Stimulated activated CD4-positive, alpha-beta T cell treated with anti-CD3 and anti-CD28 coated beads, TNF-alpha, amount 100 ng/mL, for 4 hours (primary cell): Measurements from ENCODE around the gene NUP210L.
A peak's percentile ranks its signal among the peaks of the same experiment; 100 is the strongest.

ENCODE experiments used
- DNase-seq, 3 experiments: peaks; one replicate each; pipeline ENCODE4 v3.0.0-alpha.2; 2020; ENCODE audit warnings: low read depth in 3 of 3

NUP210L gene

DNA sequence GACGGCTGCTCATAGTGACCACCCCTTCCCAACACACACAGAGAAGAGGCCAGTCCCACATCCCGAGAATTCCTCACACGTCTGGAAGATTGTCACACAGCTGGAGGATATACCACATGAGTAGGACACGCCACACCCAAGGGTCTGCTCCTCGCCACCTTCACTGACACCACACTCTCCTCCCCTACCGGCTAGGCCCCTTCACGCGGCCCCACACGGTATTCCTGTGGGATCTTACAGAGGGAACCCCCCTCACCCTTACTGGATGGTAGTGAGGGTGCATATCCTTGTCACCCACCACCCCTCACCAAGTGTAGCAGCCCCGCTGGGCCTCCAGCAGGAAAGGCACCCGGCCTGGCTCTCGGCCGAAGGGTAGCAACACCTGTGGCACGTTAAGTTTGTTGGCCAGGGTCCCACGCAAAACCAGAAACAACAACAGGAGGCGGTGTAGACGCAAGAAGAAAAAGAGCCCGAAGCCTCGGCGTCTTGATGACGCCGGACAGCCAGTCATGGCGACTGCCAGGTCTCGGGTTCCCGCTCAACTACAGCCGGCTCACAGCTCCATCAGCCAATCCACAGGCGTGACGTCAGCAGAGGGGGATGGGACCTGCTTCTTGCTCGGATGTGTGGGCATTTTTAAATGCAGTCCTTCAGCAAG lies at the start of gene NUP210L:
Gene NUP210L (minus strand): TSS at position 540 of the 658 bp plus-strand sequence.
- DNase-seq, result no peak

DNA sequence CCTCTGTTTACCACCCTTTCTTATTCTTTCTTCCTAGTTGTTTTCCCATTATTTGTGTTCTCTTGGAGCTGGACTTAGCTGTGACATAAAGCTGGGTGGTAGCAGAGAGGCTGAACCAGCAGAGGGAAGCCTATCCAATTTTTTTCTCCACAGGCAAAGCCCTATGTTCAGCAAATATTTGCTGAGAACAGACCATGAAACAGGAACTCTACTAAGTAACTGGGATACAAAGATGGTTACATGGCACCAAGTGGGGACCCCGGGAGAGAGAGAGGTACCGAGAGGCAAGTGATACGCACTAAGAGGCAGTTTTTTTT lies 44.6 kb upstream of the NUP210L start:
- DNase-seq, result no peak

DNA sequence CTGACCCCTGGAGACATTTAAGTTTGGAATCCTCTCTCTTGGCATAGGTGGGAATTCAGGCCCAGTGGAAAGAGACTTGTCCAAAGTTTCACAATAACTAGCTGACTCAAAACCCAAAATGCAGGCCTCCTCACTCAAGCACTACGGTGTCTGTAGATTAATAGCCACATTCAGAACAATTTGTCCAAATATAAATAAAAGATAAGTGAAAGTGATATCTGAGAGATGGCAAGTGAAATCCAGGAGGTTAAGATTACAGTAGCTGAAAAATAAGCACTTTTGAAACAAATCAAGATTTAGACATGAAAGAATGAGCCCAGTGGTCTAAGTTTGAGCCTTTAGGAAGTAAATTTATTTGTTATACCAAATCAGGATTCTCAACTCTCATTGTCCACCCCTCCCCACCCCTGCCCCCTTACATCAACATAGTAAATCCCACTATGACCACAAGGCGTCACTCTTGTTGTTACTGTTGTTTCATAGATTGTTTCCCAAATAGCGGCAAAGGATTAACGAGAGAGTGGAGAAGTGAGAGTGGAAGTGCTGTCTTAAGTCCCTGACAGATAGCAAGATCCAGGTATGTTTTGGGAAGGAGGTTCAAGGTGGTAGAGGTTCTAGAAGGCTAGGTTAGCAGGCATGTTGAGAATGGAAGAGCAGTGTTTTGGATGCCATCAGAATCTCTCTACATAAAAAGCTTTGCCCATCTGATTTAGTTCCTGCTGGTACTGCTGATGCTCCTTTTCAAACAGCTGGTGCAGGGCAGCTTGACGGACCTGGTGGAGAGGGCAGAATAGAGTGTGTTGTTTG lies 44.1 kb upstream of the NUP210L start:
- DNase-seq, result peak in 1 of 3 experiments; percentile 25

DNA sequence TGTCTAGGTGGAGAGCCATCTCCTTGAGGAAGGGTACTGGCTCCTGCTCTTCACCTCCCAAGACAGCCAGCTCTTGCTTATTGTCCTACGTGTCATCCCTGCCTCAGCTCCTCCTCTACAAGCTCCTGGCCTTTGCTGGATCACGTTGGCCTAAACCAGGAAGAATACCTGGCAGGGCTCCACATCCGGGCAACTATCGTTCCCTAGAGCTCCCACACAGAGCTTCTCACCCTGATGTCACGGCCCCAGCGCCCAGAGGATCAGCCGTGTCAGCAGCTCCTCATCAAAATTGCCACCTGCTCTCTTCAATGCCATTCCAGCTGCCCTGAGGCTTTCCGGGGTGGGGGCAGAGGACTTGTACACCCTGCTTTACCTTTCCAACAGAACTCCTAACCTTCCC lies 38.9 kb upstream of the NUP210L start:
- DNase-seq, result no peak

DNA sequence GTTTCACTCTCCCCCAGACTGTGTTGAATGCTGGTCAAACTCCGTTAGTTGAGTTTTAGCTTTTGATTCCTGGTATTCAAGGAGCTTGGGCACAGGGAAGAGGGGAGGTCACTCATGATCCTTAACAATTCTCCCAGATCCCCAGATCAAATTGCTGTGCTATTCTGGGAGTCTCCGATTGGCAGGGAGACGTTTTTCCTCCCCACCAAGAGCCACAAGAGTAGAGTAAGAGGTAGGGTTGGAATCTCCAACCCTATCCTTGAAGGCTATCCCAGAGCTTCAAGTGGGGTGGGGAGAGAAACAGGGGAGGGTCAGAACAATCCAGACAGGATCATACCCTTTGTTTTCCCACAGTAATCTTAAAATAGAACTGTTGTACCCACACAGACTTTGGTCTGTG lies 37.6 kb upstream of the NUP210L start:
- no peak for DNase-seq

DNA sequence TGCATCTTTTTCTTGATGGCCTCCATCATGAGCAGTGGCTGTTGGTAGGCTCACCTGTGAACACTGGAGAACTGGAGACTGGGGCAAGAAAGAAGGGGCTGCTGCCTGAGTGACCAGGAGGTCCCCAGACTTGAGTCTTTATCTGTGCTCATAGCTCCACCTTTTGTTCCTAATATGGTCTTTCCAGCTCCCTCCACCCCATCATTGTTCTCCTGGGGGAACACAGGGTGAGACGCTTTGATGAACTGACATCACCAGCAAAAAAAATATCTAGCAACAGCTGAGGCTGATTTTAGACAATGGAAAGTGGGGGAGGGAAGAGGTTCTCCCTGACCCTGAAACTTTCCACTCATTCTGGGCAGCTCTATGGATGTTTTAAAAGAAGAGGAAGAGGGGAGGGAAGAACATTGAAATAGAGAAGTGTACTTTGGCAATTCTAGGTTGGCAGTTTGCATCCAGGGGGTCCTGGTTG lies 37.2 kb upstream of the NUP210L start, which contains the start of gene TPM3:
Gene TPM3 (minus strand): TSS at position 111 of the 472 bp plus-strand sequence. CDS start 82 bp downstream, at position 29.
- no peak for DNase-seq

DNA sequence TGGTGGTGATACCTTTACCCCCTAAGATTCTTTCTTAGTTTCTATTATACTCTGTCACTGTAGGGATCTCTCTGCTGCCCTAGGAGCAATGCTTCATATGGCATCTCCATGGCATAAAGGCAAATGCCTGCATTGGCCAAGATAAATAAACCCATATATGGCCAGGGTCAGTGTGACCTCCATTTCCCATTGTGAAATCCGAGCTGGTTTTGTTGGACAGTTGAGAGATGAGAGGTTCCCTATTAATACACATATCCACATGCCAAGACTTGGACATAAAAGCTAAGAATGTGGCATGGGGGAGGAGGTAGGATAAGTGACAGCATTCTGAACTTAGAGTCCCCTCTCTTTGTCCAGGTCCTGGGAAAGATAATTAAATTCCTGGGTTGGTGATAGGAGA lies 35.7 kb upstream of the NUP210L start:
- no peak for DNase-seq

DNA sequence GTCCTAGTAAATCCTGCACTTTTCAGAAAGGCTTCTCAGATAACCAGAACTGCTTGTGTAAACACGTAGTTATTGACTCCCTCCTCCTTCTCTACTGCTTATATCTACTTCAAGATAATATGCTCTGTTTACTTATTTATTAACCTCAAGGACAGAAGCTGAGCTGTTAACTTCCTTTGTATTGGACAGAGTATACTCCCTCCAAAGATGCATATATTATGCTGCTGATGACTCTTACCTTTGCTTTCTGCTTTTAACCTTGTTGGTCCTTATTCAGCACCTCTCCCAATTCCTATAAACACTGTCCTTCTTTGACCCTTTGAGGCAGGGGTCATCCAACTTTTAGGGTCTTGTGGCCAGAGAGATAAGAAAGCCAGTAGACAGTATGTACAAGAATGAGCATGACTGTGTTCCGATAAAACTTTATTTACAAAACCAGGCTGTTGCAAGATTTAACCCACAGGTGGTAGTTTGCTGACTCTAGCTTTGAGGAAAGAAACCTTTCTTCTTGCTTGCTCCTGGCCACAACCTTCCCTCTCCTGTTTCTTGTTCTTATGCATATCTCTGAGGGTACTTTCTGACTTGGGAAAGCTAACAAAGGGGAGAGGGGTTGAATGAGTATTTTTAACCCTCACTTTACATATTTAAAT lies 32.1 kb upstream of the NUP210L start:
- DNase-seq, result no peak

DNA sequence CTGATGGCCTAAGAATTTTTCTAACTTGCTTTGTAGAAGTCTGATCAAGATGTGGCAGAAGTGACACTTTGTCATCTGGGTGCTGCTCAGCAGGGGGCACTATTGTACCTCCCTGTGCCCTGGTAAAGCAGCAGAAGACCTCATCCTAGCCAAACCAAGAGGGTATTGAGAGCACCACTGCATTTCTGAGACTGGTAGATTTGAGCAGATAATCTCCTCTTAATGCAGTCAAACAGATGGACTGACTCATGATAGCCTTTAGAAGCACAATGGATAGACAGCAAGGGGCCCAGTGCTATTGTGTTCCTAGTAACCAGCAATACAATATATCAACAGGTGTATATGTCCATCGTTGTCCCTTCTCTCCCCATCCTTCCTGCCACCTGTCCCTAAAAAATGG lies 31.3 kb upstream of the NUP210L start:
- peak; percentile 28 to 45 (median 37) for DNase-seq

DNA sequence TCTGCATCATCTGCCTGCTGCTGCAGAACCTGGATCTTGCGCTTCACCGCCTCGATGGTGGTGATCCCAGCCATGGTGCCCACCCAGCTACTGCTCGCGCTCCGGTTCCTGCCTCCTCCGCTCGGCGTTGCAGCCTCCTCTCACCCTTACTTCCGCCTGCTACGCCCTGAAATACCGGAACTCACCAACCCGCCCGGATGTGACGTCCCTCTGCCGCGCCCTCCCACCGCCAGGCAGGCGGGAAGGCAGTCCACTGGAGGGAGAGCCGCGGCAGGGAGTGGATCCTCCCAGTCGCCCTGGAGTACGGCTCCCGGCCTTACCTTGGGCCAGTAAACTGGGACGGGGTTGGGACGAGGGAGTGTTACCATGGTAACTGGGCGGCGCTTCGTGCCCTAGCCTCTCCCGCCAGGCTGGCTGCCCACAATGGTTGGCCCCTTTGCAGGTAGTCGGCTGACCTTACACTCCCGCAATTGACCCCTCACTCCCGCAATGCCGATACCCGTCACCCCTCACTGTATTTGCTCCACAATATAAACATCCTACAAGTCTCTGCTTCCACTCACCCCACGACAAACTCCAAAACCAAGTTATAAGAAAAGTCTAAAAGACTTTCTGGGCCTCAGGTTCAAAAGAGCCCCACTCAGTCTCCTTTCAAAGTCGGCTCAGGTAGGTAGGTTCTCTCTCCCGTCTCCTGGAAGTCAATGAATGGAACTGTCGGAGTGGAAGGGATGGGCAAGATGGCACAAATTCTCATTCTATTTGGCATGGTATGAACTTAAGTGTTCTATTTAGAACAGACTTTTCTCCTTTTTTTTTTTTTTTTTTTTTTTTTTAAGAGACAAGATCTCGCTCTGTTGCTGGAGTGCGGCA lies 28.4 kb upstream of the NUP210L start:
- DNase-seq, result peak; percentile 84 to 86 (median 85)

DNA sequence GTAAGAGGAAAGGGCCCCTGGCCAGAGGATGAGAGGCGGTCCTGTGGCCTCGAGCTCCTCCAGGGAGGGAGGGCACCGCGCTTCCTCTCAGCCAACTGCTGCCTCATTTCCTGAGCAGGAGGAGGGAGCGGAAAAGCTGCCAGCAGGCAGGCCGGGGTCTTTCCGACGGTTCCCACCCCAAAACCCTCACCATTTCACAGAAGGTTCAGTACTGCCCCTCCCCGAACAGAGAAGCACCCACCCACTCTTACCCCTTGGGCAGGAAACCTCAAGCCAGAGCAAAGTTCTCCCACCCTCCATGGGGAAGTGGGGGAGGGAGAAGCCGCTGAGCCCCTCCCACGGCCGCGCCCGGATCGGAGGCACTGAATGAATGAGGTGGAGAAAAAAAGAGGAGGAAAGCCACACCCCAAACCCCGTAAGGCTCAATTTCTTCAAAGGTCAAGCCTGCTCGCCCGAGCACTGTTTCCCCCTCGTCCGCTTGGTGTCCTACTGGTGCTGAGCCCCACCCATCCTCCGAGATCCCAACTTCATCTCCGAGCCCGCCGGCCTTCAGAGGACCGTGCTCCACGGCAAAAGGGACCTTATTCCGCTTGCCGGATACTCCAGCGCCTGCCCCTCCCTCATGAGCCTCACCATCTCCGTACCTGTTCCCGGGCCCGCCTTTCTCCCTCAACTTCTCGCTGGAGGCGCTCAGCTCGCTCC lies 27.6 kb upstream of the NUP210L start:
- peak; percentile 37 to 49 (median 47) for DNase-seq

DNA sequence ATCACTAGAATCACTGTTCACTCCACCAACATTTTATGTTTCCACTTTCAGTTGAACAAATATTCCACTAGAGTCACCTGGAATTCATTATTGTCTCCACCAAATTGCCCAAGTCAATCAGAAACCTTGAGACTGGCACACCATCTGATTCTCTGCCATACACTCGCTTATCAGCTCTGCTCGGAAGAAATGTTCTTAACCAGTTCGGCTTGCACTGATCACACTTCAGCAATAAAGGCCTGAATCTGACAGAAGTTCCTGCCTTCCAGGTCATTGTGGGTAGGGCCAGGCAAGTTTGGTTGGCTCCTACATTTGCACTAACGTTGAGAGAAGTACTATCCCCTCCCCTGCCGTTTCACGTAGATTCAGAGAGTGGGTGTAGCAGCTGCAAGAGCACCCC lies 27.1 kb upstream of the NUP210L start:
- no peak for DNase-seq

DNA sequence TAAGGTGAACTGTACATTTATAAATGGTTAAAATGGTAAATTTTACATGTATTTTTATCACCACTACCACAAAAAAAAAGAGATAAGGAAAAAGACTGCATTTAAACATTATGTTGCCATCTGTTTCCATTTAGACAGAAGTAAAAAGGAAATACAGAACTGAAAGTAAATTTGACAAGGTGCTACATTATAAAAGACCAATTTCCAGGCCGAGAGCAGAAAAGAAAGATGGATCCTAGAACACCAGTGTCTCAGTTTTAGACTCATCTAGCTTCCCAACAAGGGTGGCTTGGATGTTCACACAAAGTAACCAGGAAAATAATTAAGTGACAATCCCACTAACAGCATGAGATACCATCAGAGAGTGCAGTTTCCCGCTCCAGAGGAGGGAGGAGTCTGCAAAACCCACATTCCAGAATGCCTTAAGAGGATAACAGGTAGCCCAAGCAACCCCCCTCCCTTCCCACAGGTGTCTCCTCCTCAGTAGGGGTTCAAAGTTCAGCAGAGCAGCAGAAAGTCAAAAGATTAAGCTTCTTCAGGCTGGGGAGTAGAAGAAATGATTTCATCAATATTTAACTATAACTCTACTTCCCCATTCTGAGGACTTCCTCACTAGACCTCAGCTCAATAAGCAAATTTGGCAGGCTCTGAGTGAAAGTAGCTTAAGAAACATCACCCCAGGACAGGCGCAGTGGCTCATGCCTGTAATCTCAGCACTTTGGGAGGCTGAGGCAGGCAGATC lies 25.2 kb upstream of the NUP210L start:
- no peak for DNase-seq

DNA sequence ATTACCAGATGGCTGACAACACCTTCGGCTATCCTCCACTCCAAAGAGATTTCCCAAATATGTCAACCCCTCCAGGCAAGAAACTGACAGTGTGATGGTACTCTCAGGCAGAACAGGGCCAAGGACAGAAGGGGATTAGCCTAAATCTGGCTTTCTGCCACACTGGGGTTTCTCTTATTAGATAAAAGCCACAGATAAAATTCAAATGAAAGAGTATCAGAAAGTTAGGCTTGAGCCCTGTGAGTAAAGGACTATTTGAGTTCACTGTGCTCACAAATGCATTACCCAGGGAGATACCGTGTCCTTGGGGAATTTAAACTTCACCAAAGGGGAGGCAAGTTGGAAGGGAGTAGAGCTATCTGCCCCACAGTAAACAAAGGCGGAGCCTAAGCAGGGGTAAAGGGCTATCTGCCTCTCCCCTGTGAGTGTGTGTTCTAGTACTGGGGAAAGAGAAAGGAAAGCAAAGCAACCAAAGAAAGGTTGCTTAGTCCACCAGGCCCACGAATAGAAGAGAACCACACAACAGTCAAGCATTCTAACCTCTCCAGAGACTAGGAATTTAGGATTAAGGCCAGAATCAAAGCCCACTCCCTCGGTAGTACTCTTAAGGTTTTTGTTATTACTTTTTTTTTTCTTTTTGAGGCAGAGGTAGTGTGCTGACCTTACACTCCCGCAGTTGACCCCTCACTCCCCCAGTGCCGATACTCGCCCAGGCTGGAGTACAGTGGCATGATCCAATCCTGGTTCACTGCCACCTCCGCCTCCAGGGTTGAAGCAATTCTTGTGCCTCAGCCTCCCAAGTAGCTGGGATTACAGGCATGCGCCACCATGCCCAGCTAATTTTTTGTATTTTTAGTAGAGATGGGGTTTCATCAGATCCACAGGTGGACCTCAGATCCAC lies 24.3 kb upstream of the NUP210L start:
- no peak for DNase-seq

DNA sequence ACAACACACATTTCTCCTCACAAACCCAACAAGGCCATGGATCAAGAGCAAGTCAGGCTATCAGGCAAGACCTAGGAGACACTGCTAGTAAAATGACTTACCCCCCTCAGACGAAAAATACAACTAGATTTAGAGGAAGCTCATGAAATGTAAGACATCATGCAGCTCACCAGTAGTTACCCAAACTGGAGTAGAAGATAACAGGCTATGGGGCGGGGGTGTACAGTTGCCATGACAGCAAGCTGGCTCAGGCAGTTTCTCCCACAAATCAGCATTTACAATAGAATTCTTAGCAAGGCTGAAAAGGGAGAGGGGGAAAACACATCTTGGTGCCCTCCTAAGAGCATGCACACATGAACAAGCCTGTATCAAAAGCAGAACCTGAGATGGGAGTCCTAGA lies 23.1 kb upstream of the NUP210L start:
- DNase-seq, result no peak

DNA sequence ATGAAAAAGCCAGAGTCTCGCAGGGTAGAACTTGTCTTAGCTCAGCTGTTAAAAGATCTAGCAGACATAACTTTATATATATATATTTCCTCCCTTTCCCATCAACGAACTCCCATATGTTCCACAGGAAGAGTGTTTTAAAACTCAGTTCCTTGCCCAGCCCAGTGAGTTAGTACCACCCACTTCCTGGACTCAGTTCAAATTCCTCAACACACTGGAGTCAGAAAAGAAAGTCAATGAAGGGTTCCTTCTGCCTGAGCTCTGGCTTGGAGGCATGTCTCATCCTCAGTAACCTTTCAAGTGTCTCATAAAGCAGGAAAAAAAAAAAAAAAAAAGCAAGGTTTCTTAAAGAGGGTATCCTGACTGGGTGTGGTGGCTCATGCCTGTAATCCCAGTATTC lies 21.5 kb upstream of the NUP210L start:
- no peak for DNase-seq

DNA sequence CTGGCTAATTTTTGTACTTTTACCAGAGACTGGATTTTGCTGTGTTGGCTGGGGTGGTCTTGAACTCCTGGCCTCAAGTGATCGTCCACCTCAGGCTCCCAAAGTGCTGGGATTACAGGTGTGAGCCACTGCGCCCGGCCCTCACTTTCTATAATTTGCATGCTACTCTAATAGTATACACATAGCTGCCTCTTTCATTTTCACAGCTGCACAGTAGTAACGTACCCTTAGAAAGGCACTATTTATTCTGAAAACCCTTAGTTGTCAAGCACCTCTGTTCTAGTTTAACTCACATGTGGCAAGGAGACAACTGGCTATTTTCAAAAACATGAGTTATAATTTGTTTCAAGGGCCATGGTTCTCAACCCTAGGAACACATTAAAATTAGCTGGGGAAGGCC lies 19.8 kb upstream of the NUP210L start:
- no peak for DNase-seq

DNA sequence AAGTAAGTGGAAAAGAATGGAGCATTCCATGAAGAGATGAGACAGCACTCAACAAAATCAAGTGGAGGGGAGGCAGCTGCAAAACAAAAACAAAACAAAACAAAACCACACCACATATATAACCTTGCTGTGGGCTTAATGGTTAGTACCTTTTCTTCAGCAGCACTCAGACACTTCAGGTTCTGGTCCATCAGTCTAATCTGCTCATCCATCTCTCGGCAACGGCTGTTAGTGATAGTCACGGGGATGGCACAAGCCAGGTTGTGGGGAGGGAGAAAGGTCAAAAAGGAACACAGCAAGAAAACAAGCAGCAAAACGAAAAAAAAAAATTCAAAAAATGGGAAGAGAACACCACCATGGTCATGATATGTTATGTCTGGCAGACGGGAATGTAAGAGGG lies 17.0 kb upstream of the NUP210L start:
- DNase-seq, result no peak

DNA sequence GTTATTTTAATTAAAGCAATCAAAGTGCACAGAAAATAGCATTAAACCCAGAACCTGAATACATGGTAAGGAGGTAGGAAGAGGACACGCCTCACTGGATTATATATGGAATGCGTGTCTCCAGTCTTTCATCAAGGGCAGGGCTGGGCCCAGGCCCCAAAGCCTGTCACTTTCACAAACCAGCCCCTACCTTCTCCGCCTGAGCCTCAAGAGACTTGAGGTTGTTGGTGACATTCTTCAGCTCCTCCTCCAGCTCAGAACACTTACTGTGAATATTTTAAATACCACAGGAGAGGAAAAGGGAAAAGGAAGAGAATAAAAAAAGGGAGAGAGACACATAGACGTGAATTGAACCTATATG lies 16.3 kb upstream of the NUP210L start:
- DNase-seq, result no peak
